Measurements from ENCODE around the gene SNX7.

Gene SNX7

DNA sequence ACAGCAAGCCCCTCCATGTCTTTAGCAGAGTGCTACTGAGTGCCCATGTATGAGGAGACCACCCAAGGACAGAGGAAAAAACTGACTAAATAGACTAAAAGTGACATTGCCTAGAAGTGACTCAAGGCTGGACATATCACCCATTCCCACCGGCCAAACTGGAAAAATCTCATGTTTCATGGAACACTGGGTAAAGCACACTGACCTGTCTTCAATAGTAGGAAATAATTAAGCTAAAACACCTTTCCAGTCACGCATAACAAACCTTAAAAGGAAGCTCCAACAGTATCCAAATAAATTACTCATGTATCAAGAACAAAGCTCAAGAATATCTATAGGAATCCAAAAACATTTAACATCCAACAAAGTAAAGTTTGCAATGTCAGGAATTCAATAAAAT, 120.4 kb downstream of the SNX7 start:
- no peak for DNase-seq

DNA sequence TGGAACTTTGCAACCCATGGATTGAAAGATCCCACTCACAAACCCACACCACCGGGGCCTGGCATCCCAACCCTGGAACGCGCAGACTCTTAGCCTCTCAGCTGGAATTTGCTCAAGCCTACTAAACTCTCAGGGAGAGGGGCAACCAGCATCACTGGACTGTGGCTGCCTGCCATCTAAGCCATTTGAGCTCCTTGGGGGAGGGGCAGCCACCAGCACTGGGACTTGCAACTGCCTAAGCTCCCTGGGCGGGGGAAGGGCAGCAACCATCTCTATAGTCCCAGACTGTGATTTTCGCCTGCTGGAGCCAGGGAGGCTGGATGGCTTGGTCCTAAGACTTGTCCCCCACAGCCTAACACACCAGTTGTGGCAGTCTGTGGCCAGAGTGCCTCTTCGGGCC, 122.3 kb downstream of the SNX7 start:
- no peak for DNase-seq

DNA sequence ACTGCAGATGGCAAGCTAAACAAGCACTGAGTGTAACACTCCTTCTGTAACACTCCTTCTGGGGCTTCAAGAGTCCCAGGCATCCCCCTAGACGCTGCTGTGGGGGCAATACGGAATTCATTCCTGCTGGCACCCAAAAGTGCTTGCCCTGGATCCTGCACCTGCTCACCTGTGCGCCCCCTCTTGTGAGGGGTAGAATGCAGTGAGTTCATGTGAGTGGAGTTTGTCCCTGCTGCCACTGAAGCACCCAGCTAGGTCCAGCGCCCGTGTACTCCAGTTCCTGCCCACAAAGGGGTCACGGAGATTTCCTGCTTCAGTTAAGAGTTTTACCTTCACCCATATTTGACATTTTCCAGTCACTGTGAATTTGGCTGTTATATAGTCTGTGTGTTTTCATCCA, 130.0 kb downstream of the SNX7 start:
- no peak for DNase-seq

DNA sequence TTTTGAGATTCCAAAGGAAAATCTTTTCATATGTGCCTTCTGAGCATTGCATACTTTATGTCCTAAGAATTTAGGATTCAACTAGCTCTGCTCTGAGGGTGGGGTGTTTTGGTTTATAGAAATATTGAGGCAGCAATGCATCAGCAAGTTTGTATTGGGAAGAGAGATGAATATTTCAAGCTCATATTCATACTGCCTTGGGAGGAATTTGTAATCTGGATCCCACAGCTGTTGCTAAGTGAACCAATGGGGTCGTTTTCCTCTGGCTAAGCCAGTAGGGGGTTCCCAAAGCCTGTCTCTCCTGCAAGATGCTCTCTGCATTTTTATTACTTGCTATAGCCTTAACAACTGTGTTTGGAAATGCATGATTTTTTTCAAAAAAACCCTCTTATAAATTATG, 130.6 kb downstream of the SNX7 start:
- DNase-seq = no peak

DNA sequence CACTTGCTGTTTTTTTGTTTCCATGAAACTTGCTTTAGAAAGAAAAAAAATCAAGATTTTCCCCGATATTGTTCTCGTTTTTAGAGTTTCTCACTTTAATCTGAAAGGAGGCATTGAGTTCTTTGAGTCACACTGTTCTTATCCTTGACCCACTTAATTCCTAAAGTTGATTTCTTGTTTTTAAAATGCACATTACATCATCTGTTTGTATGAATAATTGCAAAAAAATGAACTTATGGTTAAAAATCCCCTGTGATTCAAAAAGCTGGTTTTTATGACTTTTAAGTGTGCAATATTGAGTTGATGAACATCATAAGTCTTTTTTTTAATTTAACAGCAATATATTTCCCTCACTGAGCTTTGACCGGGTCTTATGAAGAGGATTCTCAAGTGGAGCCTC, 131.6 kb downstream of the SNX7 start:
- no peak for DNase-seq

DNA sequence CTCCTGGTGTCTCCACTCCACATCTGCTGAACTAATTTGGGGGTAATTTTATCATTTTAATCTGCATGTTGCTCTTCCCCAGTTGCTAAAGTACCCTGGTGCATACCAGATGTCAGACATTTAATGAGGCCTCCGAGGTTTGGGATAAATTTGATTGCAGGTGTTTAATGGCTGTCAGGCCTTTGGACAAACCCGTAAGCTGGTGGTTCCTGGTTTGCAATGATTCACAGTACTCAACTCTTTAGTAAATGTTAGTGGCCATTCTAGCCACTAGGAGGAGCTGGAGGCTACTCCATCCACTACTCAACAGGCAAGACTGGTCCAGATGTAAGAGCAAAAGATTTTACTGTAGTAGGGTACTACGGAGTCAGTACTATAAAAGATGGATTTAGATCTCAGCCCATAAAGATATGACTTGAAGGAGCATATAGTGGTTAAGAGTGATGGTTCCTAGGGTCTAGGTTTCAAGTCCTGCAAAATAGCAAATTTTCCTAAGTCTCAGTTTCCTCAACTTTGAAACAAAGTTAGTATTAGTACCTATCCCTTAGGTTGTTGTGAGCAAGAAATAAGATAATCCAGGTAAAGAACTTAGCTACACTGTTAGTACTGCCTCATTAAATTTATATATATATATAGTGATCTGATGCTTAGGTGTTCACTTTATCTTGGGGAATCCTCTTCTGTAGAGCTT, 132.8 kb downstream of the SNX7 start:
- DNase-seq = peak; percentile 78

DNA sequence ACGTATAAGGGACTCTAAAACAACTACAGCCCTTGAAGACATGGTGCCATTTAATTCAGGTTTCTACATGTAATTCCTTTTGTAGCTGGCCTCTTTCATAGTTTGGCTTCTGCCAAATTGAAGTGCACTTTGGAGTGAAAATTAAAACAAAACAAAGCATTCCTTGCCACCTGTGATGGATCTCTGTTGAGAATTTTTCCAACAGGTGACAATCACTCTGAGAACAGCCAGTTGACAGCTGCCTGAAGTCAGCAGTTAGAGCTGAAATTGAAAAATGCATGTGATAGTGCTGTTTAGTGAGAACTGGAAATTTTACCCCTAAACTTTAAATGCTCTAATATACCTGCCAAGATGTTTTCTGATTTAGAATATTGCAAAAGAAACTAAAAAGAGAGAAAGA, 134.5 kb downstream of the SNX7 start:
- DNase-seq = no peak

DNA sequence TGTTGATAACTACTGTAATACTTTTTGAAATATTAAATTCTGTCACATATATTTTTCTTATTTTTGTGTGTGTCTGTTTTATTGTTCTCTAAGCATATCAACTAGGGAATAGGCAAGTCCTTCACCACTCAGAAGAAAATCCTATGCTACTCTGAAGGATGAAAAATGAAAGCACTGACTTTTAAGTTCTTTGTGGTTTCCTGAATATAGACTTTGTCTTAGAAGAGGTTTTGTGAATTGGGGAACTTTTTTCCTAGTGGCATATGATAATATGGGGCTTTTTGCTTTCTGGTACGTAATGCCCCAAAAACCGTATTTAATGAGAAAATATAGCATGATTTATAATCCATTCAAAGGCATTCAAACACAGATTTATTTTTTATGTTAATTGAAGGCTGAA, 136.0 kb downstream of the SNX7 start:
- DNase-seq = peak; percentile 44

Measured in CD4-positive, alpha-beta T cell treated with Interleukin-21 for 1 hour (primary cell).